Measurements from ENCODE around the gene INTS15.
"Not testable (repeated sequence)": the region's sequence is repeated elsewhere in the genome, so short reads cannot be mapped to it uniquely, and the experiment has no call there.

INTS15 gene

GRCh38 chr7:6589829-6590644, at the start of gene INTS15:
TSS of gene INTS15 (plus strand) at chr7:6590021. CDS start at chr7:6590284, 263 bp downstream.
- peak; percentile 85 for DNase-seq (ENCODE audit: low read depth)

- no peak for DNase-seq (ENCODE audit: low read depth)
These were observed 47.5 kb upstream of the INTS15 start for GRCh38 chr7:6542368-6542767.

- no peak for DNase-seq (ENCODE audit: low read depth)
These were observed 44.3 kb upstream of the INTS15 start for GRCh38 chr7:6545398-6546126.

GRCh38 chr7:6546498-6547251, 43.1 kb upstream of the INTS15 start:
- DNase-seq (ENCODE audit: low read depth), result no peak

- DNase-seq (ENCODE audit: low read depth), result no peak
These were observed 42.4 kb upstream of the INTS15 start for GRCh38 chr7:6547400-6547799.

GRCh38 chr7:6551016-6551511, 38.8 kb upstream of the INTS15 start, which contains the start of gene GRID2IP:
TSS of gene GRID2IP (minus strand) at chr7:6551461. CDS start at chr7:6551436, 25 bp downstream.
- DNase-seq (ENCODE audit: low read depth), result no peak

- DNase-seq (ENCODE audit: low read depth), result no peak
These were observed 36.3 kb upstream of the INTS15 start for GRCh38 chr7:6553448-6554044.

- DNase-seq (ENCODE audit: low read depth), result no peak
These were observed 35.0 kb upstream of the INTS15 start for GRCh38 chr7:6554848-6555247.

- no peak for DNase-seq (ENCODE audit: low read depth)
These were observed 33.6 kb upstream of the INTS15 start for GRCh38 chr7:6556196-6556595.

- DNase-seq (ENCODE audit: low read depth), result peak; percentile 83
These were observed 31.0 kb upstream of the INTS15 start for GRCh38 chr7:6558837-6559236.

GRCh38 chr7:6559896-6560295, 29.9 kb upstream of the INTS15 start:
- no peak for DNase-seq (ENCODE audit: low read depth)

- DNase-seq (ENCODE audit: low read depth), result no peak
These were observed 27.7 kb upstream of the INTS15 start for GRCh38 chr7:6562106-6562505.

- no peak for DNase-seq (ENCODE audit: low read depth)
These were observed 25.7 kb upstream of the INTS15 start for GRCh38 chr7:6563936-6564770.

GRCh38 chr7:6565655-6566054, 24.2 kb upstream of the INTS15 start:
- DNase-seq (ENCODE audit: low read depth), result no peak

- DNase-seq (ENCODE audit: low read depth), result no peak
These were observed 21.9 kb upstream of the INTS15 start for GRCh38 chr7:6567886-6568285.

- DNase-seq (ENCODE audit: low read depth), result no peak
These were observed 18.6 kb upstream of the INTS15 start for GRCh38 chr7:6571160-6571779.

- DNase-seq (ENCODE audit: low read depth), result no peak
These were observed 14.4 kb upstream of the INTS15 start for GRCh38 chr7:6575281-6576023.

- DNase-seq (ENCODE audit: low read depth), result peak; percentile 36
These were observed 13.6 kb upstream of the INTS15 start for GRCh38 chr7:6576024-6576866.

- DNase-seq (ENCODE audit: low read depth), result not testable (repeated sequence)
These were observed 12.9 kb upstream of the INTS15 start for GRCh38 chr7:6576867-6577368.

All from ELR (cell line).